Mesodermal cell (in vitro differentiated cells): ENCODE measurements around the gene AFF3.

ENCODE experiments used
- H3K27ac ChIP-seq: 2 replicates; pipeline ENCODE4 v1.7.0; 2013; ENCODE audit warnings: mild to moderate bottlenecking, low read depth, low read length, moderate library complexity; ENCODE audit not compliant: severe bottlenecking
- H3K36me3 ChIP-seq: 2 replicates; pipeline ENCODE4 v1.7.1; 2013; ENCODE audit warnings: mild to moderate bottlenecking, low read length, moderate library complexity; ENCODE audit not compliant: control insufficient read depth, insufficient read depth
- H3K4me1 ChIP-seq: one replicate; pipeline ENCODE4 v1.7.1; 2013; ENCODE audit warnings: mild to moderate bottlenecking, low read length; ENCODE audit not compliant: insufficient read depth, control insufficient read depth, poor library complexity, severe bottlenecking
- H3K4me3 ChIP-seq: 2 replicates; pipeline ENCODE4 v1.7.0; 2013; ENCODE audit warnings: low read length, control low read depth, mild to moderate bottlenecking; ENCODE audit not compliant: insufficient read depth, poor library complexity, severe bottlenecking; ENCODE audit errors: extremely low read depth
- H3K9me3 ChIP-seq: 2 replicates; pipeline ENCODE4 v1.7.1; 2013; ENCODE audit warnings: mild to moderate bottlenecking, low read length, moderate library complexity; ENCODE audit not compliant: control insufficient read depth
- WGBS, 2 experiments: methylation state at CpG; one replicate each; pipeline ENCODE4 v1.1.5; 2013; ENCODE audit warnings: missing lambda C conversion rate in 2 of 2; ENCODE audit not compliant: insufficient coverage in 2 of 2; 5-methylcytosine and 5-hydroxymethylcytosine counted together

Gene AFF3

GRCh38 chr2:99607861-99608491 is 534.4 kb downstream of the AFF3 start:
- no peak overlapping the region for H3K4me3 ChIP-seq
- no peak overlapping the region for H3K27ac ChIP-seq
- WGBS, 2 experiments, result 69 to 89% methylated on average over 2 to 3 of the region's 4 CpGs
- no peaks in the 10 kb centered on the region for H3K9me3 ChIP-seq
- peaks cover 2% of the 10 kb centered on the region for H3K4me1 ChIP-seq
- no peaks in the 10 kb centered on the region for H3K36me3 ChIP-seq

- H3K4me1 ChIP-seq, result peaks cover 7% of the 10 kb centered on the region
- H3K9me3 ChIP-seq, result no peaks in the 10 kb centered on the region
- 89 to 97% methylated on average over 4 of the region's 4 CpGs for WGBS, 2 experiments
- H3K4me3 ChIP-seq, result no peak overlapping the region
- H3K36me3 ChIP-seq, result no peaks in the 10 kb centered on the region
- H3K27ac ChIP-seq, result no peak overlapping the region
Measured at GRCh38 chr2:99607454-99607853, 534.9 kb downstream of the AFF3 start.

DNA sequence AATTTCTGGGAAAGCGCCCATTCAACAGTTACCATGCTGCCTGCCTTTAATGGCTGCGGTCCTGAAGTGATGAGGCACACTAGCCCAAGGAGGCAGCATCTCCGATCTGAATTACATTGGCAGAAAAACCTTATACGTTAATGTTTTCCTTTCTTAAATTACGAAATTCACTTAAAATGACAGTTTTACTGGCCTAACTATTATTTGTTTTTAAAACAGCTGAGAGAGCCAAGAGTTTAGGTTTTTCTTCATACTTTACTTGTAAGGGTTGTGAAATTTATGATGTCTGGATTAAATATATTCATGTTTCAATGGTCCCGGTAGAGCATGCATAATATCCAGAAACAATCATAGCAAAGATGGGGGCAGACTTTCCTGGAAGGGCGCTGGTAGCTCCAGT is 537.4 kb downstream of the AFF3 start:
- 94 to 95% methylated on average over 3 to 4 of the region's 7 CpGs for WGBS, 2 experiments
- no peak overlapping the region for H3K27ac ChIP-seq
- H3K9me3 ChIP-seq, result no peaks in the 10 kb centered on the region
- H3K4me3 ChIP-seq, result no peak overlapping the region
- H3K4me1 ChIP-seq, result peaks cover 20% of the 10 kb centered on the region
- no peaks in the 10 kb centered on the region for H3K36me3 ChIP-seq

- Histone ChIP-seq H3K36me3 (no peaks in the 10 kb centered on the region), H3K9me3 (no peaks in the 10 kb centered on the region), H3K4me3 (no peak overlapping the region), H3K27ac (no peak overlapping the region), H3K4me1 (peaks cover 26% of the 10 kb centered on the region)
- WGBS, 2 experiments, result 60 to 83% methylated on average over 1 to 3 of the region's 4 CpGs
Measured at GRCh38 chr2:99602476-99602875, 539.9 kb downstream of the AFF3 start.

- H3K4me3 ChIP-seq, result no peak overlapping the region
- WGBS, 2 experiments, result 50 to 52% methylated on average over 13 of the region's 20 CpGs
Measured at GRCh38 chr2:99600981-99601651, 541.3 kb downstream of the AFF3 start.

GRCh38 chr2:99598441-99598840 is 543.9 kb downstream of the AFF3 start:
- Histone ChIP-seq H3K36me3 (no peaks in the 10 kb centered on the region), H3K9me3 (no peaks in the 10 kb centered on the region), H3K27ac (no peak overlapping the region), H3K4me3 (no peak overlapping the region), H3K4me1 (peaks cover 28% of the 10 kb centered on the region)
- WGBS, 2 experiments, result 78 to 87% methylated on average over 6 of the region's 9 CpGs

More at GRCh38 chr2:99600981-99601651, 541.3 kb downstream of the AFF3 start:
- no peaks in the 10 kb centered on the region for H3K36me3 ChIP-seq
- no peak overlapping the region for H3K27ac ChIP-seq
- no peaks in the 10 kb centered on the region for H3K9me3 ChIP-seq
- H3K4me1 ChIP-seq, result peaks cover 28% of the 10 kb centered on the region

DNA sequence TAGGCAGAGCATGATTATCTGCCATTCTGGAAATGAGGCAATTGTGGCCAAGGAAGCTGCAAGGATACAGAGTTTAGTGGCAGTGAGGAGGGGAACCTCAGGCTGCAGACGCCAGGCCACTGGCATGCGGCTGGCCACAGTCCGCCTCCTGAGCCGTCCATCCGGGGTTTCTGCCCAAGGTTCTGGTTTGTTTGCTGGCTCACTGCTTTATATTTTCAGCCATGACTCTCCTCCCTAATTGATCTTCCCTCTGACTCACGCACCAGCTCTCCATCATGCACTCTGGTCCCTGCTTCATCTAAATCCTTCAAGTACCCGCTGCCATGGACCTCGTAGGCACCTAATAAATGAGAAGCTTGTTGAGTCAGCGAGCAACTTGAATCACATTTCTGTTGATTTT is 544.8 kb downstream of the AFF3 start:
- no peaks in the 10 kb centered on the region for H3K9me3 ChIP-seq
- no peak overlapping the region for H3K4me3 ChIP-seq
- H3K4me1 ChIP-seq, result peaks cover 22% of the 10 kb centered on the region
- H3K27ac ChIP-seq, result no peak overlapping the region
- WGBS, 2 experiments, result 87 to 89% methylated on average over 9 of the region's 9 CpGs
- H3K36me3 ChIP-seq, result no peaks in the 10 kb centered on the region

DNA sequence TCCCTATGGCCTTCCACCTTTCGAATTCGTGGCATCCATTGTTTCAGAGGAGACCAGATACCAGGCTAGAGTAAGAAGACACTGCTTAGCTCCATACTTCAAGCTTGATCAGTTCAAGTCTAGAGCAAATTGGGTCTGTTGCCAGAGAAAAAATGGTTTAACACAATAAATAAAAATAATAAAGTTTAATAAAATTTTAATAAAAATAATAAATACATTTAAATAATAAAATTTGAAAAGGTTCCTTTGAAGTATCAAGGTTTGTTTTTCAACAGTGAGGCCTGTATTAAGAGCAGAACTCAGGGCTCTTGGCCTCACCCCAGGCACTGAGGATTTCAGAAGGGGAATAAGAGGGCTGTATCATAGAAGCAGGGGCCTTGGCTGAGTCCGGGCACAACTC is 547.0 kb downstream of the AFF3 start:
- no peaks in the 10 kb centered on the region for H3K36me3 ChIP-seq
- H3K9me3 ChIP-seq, result no peaks in the 10 kb centered on the region
- H3K4me3 ChIP-seq, result no peak overlapping the region
- H3K4me1 ChIP-seq, result peaks cover 8% of the 10 kb centered on the region
- no peak overlapping the region for H3K27ac ChIP-seq
- WGBS, 2 experiments, result 100% methylated on average over 1 of the region's 3 CpGs

- Histone ChIP-seq H3K36me3 (no peaks in the 10 kb centered on the region), H3K4me3 (no peak overlapping the region), H3K27ac (no peak overlapping the region), H3K4me1 (peaks cover 6% of the 10 kb centered on the region), H3K9me3 (no peaks in the 10 kb centered on the region)
- WGBS, 2 experiments, result 96 to 97% methylated on average over 38 to 49 of the region's 54 CpGs
Measured at GRCh38 chr2:99593692-99594427, 548.5 kb downstream of the AFF3 start.

DNA sequence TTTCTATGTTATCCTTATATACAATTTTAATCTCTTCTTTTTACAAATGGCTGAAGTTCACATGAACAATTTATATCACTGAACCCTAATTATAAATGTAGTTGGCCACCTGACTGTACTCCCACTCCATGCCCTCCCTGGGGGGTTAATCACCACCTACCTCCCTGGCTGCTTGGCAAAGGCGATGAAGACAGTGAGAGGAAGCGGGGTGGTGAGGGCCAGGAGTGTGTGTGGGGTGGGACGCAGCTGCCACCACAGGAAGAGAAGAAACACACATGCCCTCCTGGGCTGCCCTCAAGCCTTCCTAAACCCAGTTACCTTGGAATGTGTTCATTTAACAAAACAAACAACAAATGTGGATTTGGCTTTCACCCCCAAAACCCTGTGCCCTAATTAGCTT is 565.6 kb downstream of the AFF3 start:
- Histone ChIP-seq H3K27ac (no peak overlapping the region), H3K36me3 (no peaks in the 10 kb centered on the region), H3K4me1 (peaks cover 5% of the 10 kb centered on the region), H3K9me3 (no peaks in the 10 kb centered on the region), H3K4me3 (no peak overlapping the region)
- WGBS, 2 experiments, result 100% methylated on average over 1 of the region's 3 CpGs; no CpG with 5 or more reads in 1 of the 2 experiments
